B cell (primary cell): ENCODE measurements around the gene HSP90B1. TPM values are rescaled to one million over a fixed set of nuclear protein-coding genes. Genes with fewer than 3 reads are reported as not detected.

Experiments
- ATAC-seq: fragments of 200-7000 bp; cut with Tn5 transposase; one replicate; pipeline ENCODE4 v1.10.0; 2021; ENCODE audit warnings: low read depth, mild to moderate bottlenecking, moderate number of reproducible peaks, moderate library complexity
- CTCF ChIA-PET: fragments of 350-600 bp; sonication (Branson Sonifier 250); formaldehyde crosslinking; loops from one replicate; lab custom pipeline; 2021; ENCODE audit warnings: antibody characterized with exemption, inconsistent platforms; lab: Charles Lee
- POLR2A ChIA-PET: fragments of 350-600 bp; sonication (Branson Sonifier 250); formaldehyde crosslinking; loops from one replicate; lab custom pipeline; 2021; ENCODE audit warnings: antibody characterized with exemption; lab: Charles Lee
- DNase-seq: peaks from one replicate; pipeline ENCODE4 v3.0.0; 2013
- H2AFZ ChIP-seq: 2 replicates; pipeline ENCODE4 v1.6.1; 2012; ENCODE audit warnings: mild to moderate bottlenecking, low read depth, low read length; ENCODE audit not compliant: insufficient read depth, poor library complexity, severe bottlenecking
- H3K27ac ChIP-seq, 2 donors: 1 replicate in 1 of 2; 2 replicates in 1 of 2; pipeline ENCODE4 v1.5.1; 2012 to 2013; ENCODE audit warnings: low read length in 2 of 2, mild to moderate bottlenecking in 2 of 2, moderate library complexity in 1 of 2
- H3K27me3 ChIP-seq, 4 experiments: fragments of 200-600 bp in 1 of 4; sonication (generic) in 1 of 4; replicated peaks in 1 of 4; 1 replicate in 2 of 4; 2 replicates in 2 of 4; pipeline versions ENCODE4 v1.6.1 to v1.7.0; 2013 to 2016; ENCODE audit warnings: low read length in 3 of 4, mild to moderate bottlenecking in 2 of 4, mixed read lengths in 1 of 4, moderate library complexity in 1 of 4; ENCODE audit not compliant: insufficient read depth in 4 of 4, control insufficient read depth in 3 of 4; ENCODE audit errors: control extremely low read depth in 1 of 4
- H3K36me3 ChIP-seq, 2 experiments: replicated peaks in 1 of 2; 1 replicate in 1 of 2; 2 replicates in 1 of 2; pipeline versions ENCODE4 v1.6.1 to v1.7.1; 2013; ENCODE audit warnings: low read length in 1 of 2; ENCODE audit not compliant: insufficient read depth in 2 of 2, control insufficient read depth in 1 of 2; ENCODE audit errors: control extremely low read depth in 1 of 2, extremely low read depth in 1 of 2
- H3K4me1 ChIP-seq, 2 donors: fragments of 200-600 bp in 1 of 2; sonication (generic) in 1 of 2; 1 replicate in 1 of 2; 2 replicates in 1 of 2; pipeline versions ENCODE4 v1.5.1 to v1.6.1; 2013 to 2017; ENCODE audit warnings: low read length in 2 of 2; ENCODE audit not compliant: control insufficient read depth in 2 of 2, insufficient read depth in 2 of 2
- H3K4me2 ChIP-seq: replicated peaks from 2 replicates; pipeline ENCODE3; 2012; ENCODE audit warnings: mild to moderate bottlenecking, low read depth, low read length; ENCODE audit not compliant: poor library complexity, severe bottlenecking
- H3K4me3 ChIP-seq, 5 experiments: fragments of 200-600 bp in 1 of 5; sonication (generic) in 1 of 5; 1 replicate in 3 of 5; 2 replicates in 2 of 5; pipeline versions ENCODE4 v1.5.1 to v1.7.0; 2011 to 2016; ENCODE audit warnings: low read length in 4 of 5, mild to moderate bottlenecking in 4 of 5, low read depth in 2 of 5, control low read depth in 1 of 5, moderate library complexity in 1 of 5; ENCODE audit not compliant: insufficient read depth in 1 of 5; ENCODE audit errors: control extremely low read depth in 1 of 5, extremely low read depth in 1 of 5
- H3K79me2 ChIP-seq: fragments of 200-600 bp; sonication (generic); one replicate; pipeline ENCODE4 v1.6.0; 2016; ENCODE audit warnings: low read length; ENCODE audit not compliant: control insufficient read depth, insufficient read depth
- H3K9ac ChIP-seq: fragments of 200-600 bp; sonication (generic); 2 replicates; pipeline ENCODE4 v1.6.1; 2017; ENCODE audit warnings: mild to moderate bottlenecking, low read length, moderate library complexity
- H3K9me3 ChIP-seq, 3 donors: one replicate each; pipeline versions ENCODE4 v1.6.1 to v1.7.1; 2013; ENCODE audit warnings: low read length in 2 of 3; ENCODE audit not compliant: control insufficient read depth in 2 of 3, insufficient read depth in 1 of 3; ENCODE audit errors: control extremely low read depth in 1 of 3
- H4K20me1 ChIP-seq: 2 replicates; pipeline ENCODE4 v1.6.0; 2012; ENCODE audit warnings: mild to moderate bottlenecking, low read length; ENCODE audit not compliant: insufficient read depth, control insufficient read depth, poor library complexity, severe bottlenecking
- H3K27ac Mint-ChIP-seq: one replicate; pipeline ENCODE4 v1.8.0; 2021; ENCODE audit warnings: mixed read lengths
- H3K27me3 Mint-ChIP-seq: one replicate; pipeline ENCODE4 v1.8.0; 2021; ENCODE audit warnings: mixed read lengths
- H3K4me1 Mint-ChIP-seq: one replicate; pipeline ENCODE4 v1.8.0; 2021; ENCODE audit warnings: mixed read lengths
- H3K4me3 Mint-ChIP-seq: one replicate; pipeline ENCODE4 v1.8.0; 2021; ENCODE audit warnings: mixed read lengths
- H3K9me3 Mint-ChIP-seq: one replicate; pipeline ENCODE4 v1.8.0; 2022; ENCODE audit warnings: mixed read lengths; ENCODE audit not compliant: insufficient read depth
- EZH2 ChIP-seq: IDR thresholded peaks from 2 replicates; pipeline ENCODE4 v1.6.1; 2012; ENCODE audit warnings: borderline replicate concordance, low read depth, mild to moderate bottlenecking, moderate library complexity, low read length; ENCODE audit not compliant: insufficient read depth, poor library complexity, severe bottlenecking
- WGBS: methylation state at CpG from one replicate; pipeline ENCODE4 v1.1.5; 2013; ENCODE audit warnings: missing lambda C conversion rate; ENCODE audit not compliant: insufficient coverage; 5-methylcytosine and 5-hydroxymethylcytosine counted together
- intact Hi-C: fragments of 100-400 bp; cut with micrococcal nuclease; formaldehyde crosslinking; loops from one replicate; pipeline ENCODE4 v1.10.0; 2022
- polyA plus RNA-seq: library from polyadenylated mRNA; depleted of rRNA; stranded (reverse); fragments of >200 nt; gene quantifications from 2 replicates; pipeline ENCODE4 v1.2.3, GENCODE V29; 2012
- total RNA-seq, 2 donors: library from RNA; stranded (reverse); fragments of 120-200 nt in 1 of 2; gene quantifications; 1 replicate in 1 of 2; 2 replicates in 1 of 2; pipeline versions ENCODE4 v1.2.3 to v1.2.4, GENCODE V29; 2013 to 2022
- TF ChIP-seq, protein P1 (sequence below): fragments of 200-600 bp; IDR thresholded peaks from one replicate; pipeline ENCODE4 v1.8.0; 2022; ENCODE audit warnings: antibody characterized with exemption, mild to moderate bottlenecking

The HSP90B1 gene
- total and polyA plus RNA-seq, 2 donors (not counting 1 experiment from before 2014, with no cell fraction given) = 94.5 to 203 TPM

- Mint-ChIP-seq H3K9me3 (no peaks in the 10 kb centered on the region), H3K4me3 (no peak overlapping the region), H3K4me1 (peaks cover 2% of the 10 kb centered on the region), H3K27ac (no peak overlapping the region), H3K27me3 (peaks cover 8% of the 10 kb centered on the region)
- ChIA-PET POLR2A (no interaction called here), CTCF (no interaction called here)
- H3K4me1 ChIP-seq = no peaks in the 10 kb centered on the region
- no peak for DNase-seq
- no peak for ATAC-seq
- no peaks in the 10 kb centered on the region for H3K9me3 ChIP-seq
- no peak overlapping the region for H3K4me3 ChIP-seq
- no peak overlapping the region for H3K27ac ChIP-seq
- H3K79me2 ChIP-seq = no peaks in the 10 kb centered on the region
- no peak for TF ChIP-seq EZH2
- TF ChIP-seq, protein P1, sequence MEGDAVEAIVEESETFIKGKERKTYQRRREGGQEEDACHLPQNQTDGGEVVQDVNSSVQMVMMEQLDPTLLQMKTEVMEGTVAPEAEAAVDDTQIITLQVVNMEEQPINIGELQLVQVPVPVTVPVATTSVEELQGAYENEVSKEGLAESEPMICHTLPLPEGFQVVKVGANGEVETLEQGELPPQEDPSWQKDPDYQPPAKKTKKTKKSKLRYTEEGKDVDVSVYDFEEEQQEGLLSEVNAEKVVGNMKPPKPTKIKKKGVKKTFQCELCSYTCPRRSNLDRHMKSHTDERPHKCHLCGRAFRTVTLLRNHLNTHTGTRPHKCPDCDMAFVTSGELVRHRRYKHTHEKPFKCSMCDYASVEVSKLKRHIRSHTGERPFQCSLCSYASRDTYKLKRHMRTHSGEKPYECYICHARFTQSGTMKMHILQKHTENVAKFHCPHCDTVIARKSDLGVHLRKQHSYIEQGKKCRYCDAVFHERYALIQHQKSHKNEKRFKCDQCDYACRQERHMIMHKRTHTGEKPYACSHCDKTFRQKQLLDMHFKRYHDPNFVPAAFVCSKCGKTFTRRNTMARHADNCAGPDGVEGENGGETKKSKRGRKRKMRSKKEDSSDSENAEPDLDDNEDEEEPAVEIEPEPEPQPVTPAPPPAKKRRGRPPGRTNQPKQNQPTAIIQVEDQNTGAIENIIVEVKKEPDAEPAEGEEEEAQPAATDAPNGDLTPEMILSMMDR = no peak
- WGBS = no CpG with 5 or more reads among the region's 1 CpG
- H3K27me3 ChIP-seq = no peaks in the 10 kb centered on the region
- H2AFZ ChIP-seq = no peak overlapping the region
- no peaks in the 10 kb centered on the region for H4K20me1 ChIP-seq
- intact Hi-C loops = no loop called here
- no peaks in the 10 kb centered on the region for H3K36me3 ChIP-seq
- no peak overlapping the region for H3K9ac ChIP-seq
- no peak overlapping the region for H3K4me2 ChIP-seq
Measured at GRCh38 chr12:103912069-103912468, 18.1 kb upstream of the HSP90B1 start.

DNA sequence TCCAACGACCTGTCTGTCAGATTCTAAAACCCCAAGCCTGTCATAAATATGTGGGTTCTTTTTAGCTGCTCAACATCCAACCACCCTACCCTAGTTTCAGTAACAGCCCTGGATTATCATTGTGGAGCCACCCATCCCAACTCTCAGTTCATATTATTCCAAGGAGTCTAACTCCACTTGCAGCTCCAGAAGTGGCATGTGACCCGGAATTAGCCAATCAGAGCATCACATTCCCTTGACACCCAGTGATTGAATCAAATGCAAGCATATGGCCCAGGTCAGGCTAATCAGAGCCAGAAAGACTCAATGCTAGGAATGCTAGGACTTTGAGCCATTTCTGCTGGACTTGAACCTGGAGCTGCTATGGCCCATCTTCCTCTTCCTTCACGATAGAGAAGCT is 17.1 kb upstream of the HSP90B1 start:
- DNase-seq (no peak), ATAC-seq (no peak)
- H4K20me1 ChIP-seq = no peaks in the 10 kb centered on the region
- H3K9ac ChIP-seq = no peak overlapping the region
- POLR2A ChIA-PET = no interaction called here
- H3K79me2 ChIP-seq = no peaks in the 10 kb centered on the region
- TF ChIP-seq EZH2 = no peak
- TF ChIP-seq, protein P1 = no peak
- no peaks in the 10 kb centered on the region for H3K4me1 ChIP-seq
- no peak overlapping the region for H3K27ac Mint-ChIP-seq
- H3K9me3 ChIP-seq = peaks cover 0 to 4% (median 4%) of the 10 kb centered on the region in 3 donors
- no peaks in the 10 kb centered on the region for H3K4me1 Mint-ChIP-seq
- H3K4me2 ChIP-seq = no peak overlapping the region
- H3K36me3 ChIP-seq = no peaks in the 10 kb centered on the region
- 100% methylated on average over 2 of the region's 3 CpGs for WGBS
- no peaks in the 10 kb centered on the region for H3K27me3 ChIP-seq
- no peak overlapping the region for H3K4me3 ChIP-seq
- H3K9me3 Mint-ChIP-seq = peaks cover 4% of the 10 kb centered on the region
- CTCF ChIA-PET = interaction anchor here (1.0 kb wide), 1 partner anchor 33 kb away, joined by 3 read pairs; no protein-coding TSS in a partner anchor
- peaks cover 8% of the 10 kb centered on the region for H3K27me3 Mint-ChIP-seq
- intact Hi-C loops = no loop called here
- H3K27ac ChIP-seq = no peak overlapping the region
- H2AFZ ChIP-seq = no peak overlapping the region
- no peak overlapping the region for H3K4me3 Mint-ChIP-seq
